ENCODE results near the gene SERPINA9. TPM values are rescaled to one million over a fixed set of nuclear protein-coding genes. Genes with fewer than 3 reads are reported as not detected.

Gene SERPINA9
- total RNA-seq, 2 experiments from 2014 or later = not detected

DNA sequence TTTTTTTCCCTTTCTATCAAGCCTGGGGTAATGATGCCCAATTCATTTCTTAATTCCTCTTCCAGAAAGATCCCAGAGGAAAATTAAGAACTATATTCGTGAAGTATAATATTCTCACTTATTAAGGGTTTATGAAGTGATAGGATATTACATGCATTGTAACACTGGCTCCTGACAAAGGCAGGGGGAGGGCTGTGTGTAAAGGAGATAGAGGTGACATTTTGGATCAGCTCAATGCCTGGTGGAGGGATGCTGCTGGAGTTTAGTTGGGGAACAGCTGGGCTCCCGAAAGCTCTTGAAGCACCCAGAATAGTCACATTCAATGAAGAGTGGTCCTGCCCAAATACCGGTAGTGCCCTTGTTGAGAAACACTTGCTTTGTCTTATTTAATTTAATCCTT is 24.2 kb downstream of the SERPINA9 start:
- BruUV-seq (replicated peaks) = no TSS peak
- intact Hi-C loops (cut with micrococcal nuclease; ENCODE audit: unreplicated experiment) = no loop called here

DNA sequence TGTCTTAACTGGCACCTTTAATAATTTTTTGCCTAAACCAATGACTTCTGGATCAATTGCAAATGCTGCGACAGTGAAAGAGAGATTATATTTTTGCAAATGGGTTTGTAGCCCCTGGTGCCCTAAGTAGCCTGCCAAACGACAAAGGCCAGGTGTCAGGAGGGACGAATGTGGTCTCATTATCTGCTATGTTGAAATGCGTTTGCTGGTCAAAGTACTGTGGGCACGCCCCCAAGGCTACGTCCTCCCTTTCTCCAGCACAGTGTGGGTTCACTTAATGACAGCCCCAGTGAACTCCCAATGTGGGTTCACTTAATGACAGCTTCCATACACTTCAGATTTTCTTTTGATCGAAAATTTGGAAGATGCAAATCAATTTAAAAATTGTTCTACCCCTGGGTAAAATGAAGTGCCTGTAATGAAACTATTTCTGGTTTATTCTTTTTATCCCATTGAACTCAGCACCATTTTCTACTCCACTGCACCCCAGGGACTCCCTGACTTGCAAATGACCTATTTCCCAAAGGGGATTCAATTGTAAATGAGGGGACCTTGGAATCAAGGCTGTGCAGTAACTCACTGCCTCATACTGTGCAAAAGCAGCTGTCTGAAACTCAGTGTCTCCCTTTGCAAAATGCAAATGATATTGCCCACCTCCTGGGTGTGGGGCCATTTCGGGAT is 24.8 kb downstream of the SERPINA9 start:
- Histone ChIP-seq H3K27ac (ENCODE audit: low read depth, low read length, poor library complexity, severe bottlenecking) (no peak overlapping the region), H3K9me3 (ENCODE audit: low read length) (no peaks in the 10 kb centered on the region), H3K4me2 (ENCODE audit: low read length) (no peak overlapping the region), H3K4me3 (ENCODE audit: low read depth, low read length, poor library complexity, severe bottlenecking) (no peak overlapping the region), H3K9me2 (ENCODE audit: insufficient read depth, low read length) (no peaks in the 10 kb centered on the region), H3K36me3 (ENCODE audit: insufficient read depth, low read length) (no peaks in the 10 kb centered on the region), H3K4me1 (ENCODE audit: insufficient read depth, low read length, poor library complexity, severe bottlenecking) (no peaks in the 10 kb centered on the region), H3K79me2 (ENCODE audit: insufficient read depth, low read depth, low read length) (no peaks in the 10 kb centered on the region), H2AFZ (ENCODE audit: low read length) (no peak overlapping the region), H4K20me1 (ENCODE audit: insufficient read depth, low read length) (no peaks in the 10 kb centered on the region)
- DNase-seq (ENCODE audit: low spot score) = no peak
- intact Hi-C loops (cut with micrococcal nuclease; ENCODE audit: unreplicated experiment) = no loop called here
- CTCF ChIA-PET (ENCODE audit: unreplicated experiment) = no interaction called here
- no TSS peak for BruUV-seq (replicated peaks)
- TF ChIP-seq, protein P1, sequence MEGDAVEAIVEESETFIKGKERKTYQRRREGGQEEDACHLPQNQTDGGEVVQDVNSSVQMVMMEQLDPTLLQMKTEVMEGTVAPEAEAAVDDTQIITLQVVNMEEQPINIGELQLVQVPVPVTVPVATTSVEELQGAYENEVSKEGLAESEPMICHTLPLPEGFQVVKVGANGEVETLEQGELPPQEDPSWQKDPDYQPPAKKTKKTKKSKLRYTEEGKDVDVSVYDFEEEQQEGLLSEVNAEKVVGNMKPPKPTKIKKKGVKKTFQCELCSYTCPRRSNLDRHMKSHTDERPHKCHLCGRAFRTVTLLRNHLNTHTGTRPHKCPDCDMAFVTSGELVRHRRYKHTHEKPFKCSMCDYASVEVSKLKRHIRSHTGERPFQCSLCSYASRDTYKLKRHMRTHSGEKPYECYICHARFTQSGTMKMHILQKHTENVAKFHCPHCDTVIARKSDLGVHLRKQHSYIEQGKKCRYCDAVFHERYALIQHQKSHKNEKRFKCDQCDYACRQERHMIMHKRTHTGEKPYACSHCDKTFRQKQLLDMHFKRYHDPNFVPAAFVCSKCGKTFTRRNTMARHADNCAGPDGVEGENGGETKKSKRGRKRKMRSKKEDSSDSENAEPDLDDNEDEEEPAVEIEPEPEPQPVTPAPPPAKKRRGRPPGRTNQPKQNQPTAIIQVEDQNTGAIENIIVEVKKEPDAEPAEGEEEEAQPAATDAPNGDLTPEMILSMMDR (conservative IDR thresholded peaks at IDR 0.05; ENCODE audit: low read length) = no peak
- POLR2A ChIA-PET = no interaction called here

More for the DNA sequence above, 24.2 kb downstream of the SERPINA9 start:
- H2AFZ ChIP-seq (ENCODE audit: low read length) = no peak overlapping the region
- no peaks in the 10 kb centered on the region for H4K20me1 ChIP-seq (ENCODE audit: insufficient read depth, low read length)
- ChIA-PET POLR2A (no interaction called here), CTCF (ENCODE audit: unreplicated experiment) (no interaction called here)
- no peaks in the 10 kb centered on the region for H3K4me1 ChIP-seq (ENCODE audit: insufficient read depth, low read length, poor library complexity, severe bottlenecking)
- H3K36me3 ChIP-seq (ENCODE audit: insufficient read depth, low read length) = no peaks in the 10 kb centered on the region
- H3K4me3 ChIP-seq (ENCODE audit: low read depth, low read length, poor library complexity, severe bottlenecking) = no peak overlapping the region
- H3K79me2 ChIP-seq (ENCODE audit: insufficient read depth, low read depth, low read length) = no peaks in the 10 kb centered on the region
- H3K27ac ChIP-seq (ENCODE audit: low read depth, low read length, poor library complexity, severe bottlenecking) = no peak overlapping the region
- H3K4me2 ChIP-seq (ENCODE audit: low read length) = no peak overlapping the region
- no peaks in the 10 kb centered on the region for H3K9me3 ChIP-seq (ENCODE audit: low read length)
- no peak for DNase-seq (ENCODE audit: low spot score)
- H3K9me2 ChIP-seq (ENCODE audit: insufficient read depth, low read length) = no peaks in the 10 kb centered on the region
- no peak for TF ChIP-seq EZH2phosphoT487 (IDR thresholded peaks at IDR 0.05; ENCODE audit: borderline replicate concordance, low read depth, low read length)
- TF ChIP-seq, protein P1 (conservative IDR thresholded peaks at IDR 0.05; ENCODE audit: low read length) = no peak

DNA sequence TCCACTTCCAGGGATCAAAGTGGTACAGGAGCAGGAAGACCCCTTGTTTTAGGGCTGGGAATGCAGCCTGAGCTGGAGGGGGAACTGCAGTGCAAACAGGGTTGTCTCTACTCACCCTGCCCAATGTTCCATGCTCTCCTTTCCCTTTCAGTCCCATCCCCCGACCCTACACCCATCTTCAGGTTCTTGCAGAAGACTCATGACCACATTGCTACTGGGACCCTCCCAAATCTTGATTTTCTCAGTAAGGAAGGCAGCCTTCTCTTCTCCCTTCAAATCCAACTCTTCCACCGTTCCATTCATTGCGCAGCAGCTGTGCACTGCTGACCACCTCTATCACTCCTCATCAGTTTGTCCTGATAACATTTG is 25.3 kb downstream of the SERPINA9 start:
- H4K20me1 ChIP-seq (ENCODE audit: insufficient read depth, low read length) = no peaks in the 10 kb centered on the region
- H2AFZ ChIP-seq (ENCODE audit: low read length) = no peak overlapping the region
- intact Hi-C loops (cut with micrococcal nuclease; ENCODE audit: unreplicated experiment) = no loop called here
- TF ChIP-seq, protein P1 (conservative IDR thresholded peaks at IDR 0.05; ENCODE audit: low read length) = no peak
- no peak for TF ChIP-seq EZH2phosphoT487 (IDR thresholded peaks at IDR 0.05; ENCODE audit: borderline replicate concordance, low read depth, low read length)
- no peaks in the 10 kb centered on the region for H3K36me3 ChIP-seq (ENCODE audit: insufficient read depth, low read length)
- DNase-seq (ENCODE audit: low spot score) = no peak
- no peak overlapping the region for H3K4me2 ChIP-seq (ENCODE audit: low read length)
- H3K4me3 ChIP-seq (ENCODE audit: low read depth, low read length, poor library complexity, severe bottlenecking) = no peak overlapping the region
- H3K9me3 ChIP-seq (ENCODE audit: low read length) = no peaks in the 10 kb centered on the region
- no peak overlapping the region for H3K27ac ChIP-seq (ENCODE audit: low read depth, low read length, poor library complexity, severe bottlenecking)
- ChIA-PET POLR2A (no interaction called here), CTCF (ENCODE audit: unreplicated experiment) (no interaction called here)
- no peaks in the 10 kb centered on the region for H3K9me2 ChIP-seq (ENCODE audit: insufficient read depth, low read length)
- no peaks in the 10 kb centered on the region for H3K4me1 ChIP-seq (ENCODE audit: insufficient read depth, low read length, poor library complexity, severe bottlenecking)
- H3K79me2 ChIP-seq (ENCODE audit: insufficient read depth, low read depth, low read length) = no peaks in the 10 kb centered on the region
- no TSS peak for BruUV-seq (replicated peaks)
